ENCODE measurements around the gene STRBP.
"Not testable (repeated sequence)": the region's sequence is repeated elsewhere in the genome, so short reads cannot be mapped to it uniquely, and the experiment has no call there.

STRBP gene

GRCh38 chr9:123225995-123226394 is 42.4 kb downstream of the STRBP start:
- Histone ChIP-seq H3K27ac (ENCODE audit: low read depth, low read length) (no peak overlapping the region), H3K27me3 (ENCODE audit: insufficient read depth, low read length) (no peaks in the 10 kb centered on the region), H3K36me3 (ENCODE audit: insufficient read depth, low read length) (no peaks in the 10 kb centered on the region; the same call in 1 of the 2 replicates), H3K9me3 (ENCODE audit: insufficient read depth, low read depth, low read length) (no peaks in the 10 kb centered on the region), H3K9ac (ENCODE audit: low read depth, low read length) (no peak overlapping the region), H3K4me3 (ENCODE audit: low read length) (no peak overlapping the region), H3K4me1 (ENCODE audit: insufficient read depth, low read length) (peaks cover 30% of the 10 kb centered on the region)
- WGBS, result 93% methylated on average over 3 of the region's 4 CpGs

- no peak overlapping the region for H3K27ac ChIP-seq (ENCODE audit: low read depth, low read length)
- H3K9ac ChIP-seq (ENCODE audit: low read depth, low read length), result no peak overlapping the region
- H3K27me3 ChIP-seq (ENCODE audit: insufficient read depth, low read length), result no peaks in the 10 kb centered on the region
- no peak overlapping the region for H3K4me3 ChIP-seq (ENCODE audit: low read length)
- no peaks in the 10 kb centered on the region for H3K9me3 ChIP-seq (ENCODE audit: insufficient read depth, low read depth, low read length)
- 15% methylated on average over 4 of the region's 4 CpGs for WGBS
- no peaks in the 10 kb centered on the region; the same call in 1 of the 2 replicates for H3K36me3 ChIP-seq (ENCODE audit: insufficient read depth, low read length)
- H3K4me1 ChIP-seq (ENCODE audit: insufficient read depth, low read length), result peaks cover 32% of the 10 kb centered on the region
These were observed 43.0 kb downstream of the STRBP start for GRCh38 chr9:123225374-123225813.

- Histone ChIP-seq H3K9me3 (ENCODE audit: insufficient read depth, low read depth, low read length) (no peaks in the 10 kb centered on the region), H3K27ac (ENCODE audit: low read depth, low read length) (no peak overlapping the region), H3K36me3 (ENCODE audit: insufficient read depth, low read length) (no peaks in the 10 kb centered on the region; the same call in none of the 2 replicates), H3K9ac (ENCODE audit: low read depth, low read length) (no peak overlapping the region), H3K4me3 (ENCODE audit: low read length) (no peak overlapping the region), H3K27me3 (ENCODE audit: insufficient read depth, low read length) (no peaks in the 10 kb centered on the region), H3K4me1 (ENCODE audit: insufficient read depth, low read length) (peaks cover 30% of the 10 kb centered on the region)
- WGBS, result 94% methylated on average over 2 of the region's 2 CpGs
These were observed 48.3 kb downstream of the STRBP start for GRCh38 chr9:123220127-123220526.

GRCh38 chr9:123218831-123219230 is 49.6 kb downstream of the STRBP start:
- no peak overlapping the region for H3K9ac ChIP-seq (ENCODE audit: low read depth, low read length)
- no peaks in the 10 kb centered on the region for H3K9me3 ChIP-seq (ENCODE audit: insufficient read depth, low read depth, low read length)
- H3K4me3 ChIP-seq (ENCODE audit: low read length), result no peak overlapping the region
- H3K4me1 ChIP-seq (ENCODE audit: insufficient read depth, low read length), result peaks cover 20% of the 10 kb centered on the region
- 94% methylated on average over 2 of the region's 3 CpGs for WGBS
- H3K27me3 ChIP-seq (ENCODE audit: insufficient read depth, low read length), result no peaks in the 10 kb centered on the region
- no peak overlapping the region for H3K27ac ChIP-seq (ENCODE audit: low read depth, low read length)
- no peaks in the 10 kb centered on the region; the same call in 1 of the 2 replicates for H3K36me3 ChIP-seq (ENCODE audit: insufficient read depth, low read length)

GRCh38 chr9:123217128-123217654 is 51.2 kb downstream of the STRBP start:
- H3K36me3 ChIP-seq (ENCODE audit: insufficient read depth, low read length), result no peaks in the 10 kb centered on the region; the same call in 1 of the 2 replicates
- H3K27me3 ChIP-seq (ENCODE audit: insufficient read depth, low read length), result no peaks in the 10 kb centered on the region
- no peaks in the 10 kb centered on the region for H3K9me3 ChIP-seq (ENCODE audit: insufficient read depth, low read depth, low read length)
- 91% methylated on average over 1 of the region's 2 CpGs for WGBS
- H3K4me1 ChIP-seq (ENCODE audit: insufficient read depth, low read length), result peaks cover 19% of the 10 kb centered on the region
- no peak overlapping the region for H3K4me3 ChIP-seq (ENCODE audit: low read length)
- H3K27ac ChIP-seq (ENCODE audit: low read depth, low read length), result no peak overlapping the region
- H3K9ac ChIP-seq (ENCODE audit: low read depth, low read length), result no peak overlapping the region

- 96% methylated on average over 5 of the region's 5 CpGs for WGBS
- H3K9ac ChIP-seq (ENCODE audit: low read depth, low read length), result no peak overlapping the region
- H3K4me1 ChIP-seq (ENCODE audit: insufficient read depth, low read length), result peaks cover 17% of the 10 kb centered on the region
- H3K36me3 ChIP-seq (ENCODE audit: insufficient read depth, low read length), result no peaks in the 10 kb centered on the region; the same call in 1 of the 2 replicates
- H3K9me3 ChIP-seq (ENCODE audit: insufficient read depth, low read depth, low read length), result no peaks in the 10 kb centered on the region
- no peak overlapping the region for H3K4me3 ChIP-seq (ENCODE audit: low read length)
- no peak overlapping the region for H3K27ac ChIP-seq (ENCODE audit: low read depth, low read length)
- no peaks in the 10 kb centered on the region for H3K27me3 ChIP-seq (ENCODE audit: insufficient read depth, low read length)
These were observed 52.1 kb downstream of the STRBP start for GRCh38 chr9:123216251-123216797.

GRCh38 chr9:123211081-123211480 is 57.3 kb downstream of the STRBP start:
- Histone ChIP-seq H3K4me1 (ENCODE audit: insufficient read depth, low read length) (0 out of 2 replicates have a peak, but pooled peaks cover 4% of the 10 kb centered on the region), H3K9me3 (ENCODE audit: insufficient read depth, low read depth, low read length) (no peaks in the 10 kb centered on the region), H3K27ac (ENCODE audit: low read depth, low read length) (no peak overlapping the region), H3K9ac (ENCODE audit: low read depth, low read length) (no peak overlapping the region), H3K27me3 (ENCODE audit: insufficient read depth, low read length) (no peaks in the 10 kb centered on the region), H3K36me3 (ENCODE audit: insufficient read depth, low read length) (no peaks in the 10 kb centered on the region), H3K4me3 (ENCODE audit: low read length) (no peak overlapping the region)
- WGBS, result 93% methylated on average over 1 of the region's 3 CpGs

- Histone ChIP-seq H3K4me3 (ENCODE audit: low read length) (no peak overlapping the region), H3K27me3 (ENCODE audit: insufficient read depth, low read length) (no peaks in the 10 kb centered on the region), H3K27ac (ENCODE audit: low read depth, low read length) (no peak overlapping the region), H3K9me3 (ENCODE audit: insufficient read depth, low read depth, low read length) (no peaks in the 10 kb centered on the region), H3K36me3 (ENCODE audit: insufficient read depth, low read length) (no peaks in the 10 kb centered on the region), H3K4me1 (ENCODE audit: insufficient read depth, low read length) (no peaks in the 10 kb centered on the region), H3K9ac (ENCODE audit: low read depth, low read length) (no peak overlapping the region)
- WGBS, result 88% methylated on average over 1 of the region's 1 CpG
These were observed 59.7 kb downstream of the STRBP start for GRCh38 chr9:123208626-123209174.

- Histone ChIP-seq H3K36me3 (ENCODE audit: insufficient read depth, low read length) (no peaks in the 10 kb centered on the region), H3K4me3 (ENCODE audit: low read length) (no peak overlapping the region), H3K27ac (ENCODE audit: low read depth, low read length) (no peak overlapping the region), H3K9ac (ENCODE audit: low read depth, low read length) (no peak overlapping the region), H3K4me1 (ENCODE audit: insufficient read depth, low read length) (no peaks in the 10 kb centered on the region), H3K9me3 (ENCODE audit: insufficient read depth, low read depth, low read length) (no peaks in the 10 kb centered on the region), H3K27me3 (ENCODE audit: insufficient read depth, low read length) (no peaks in the 10 kb centered on the region)
- 98% methylated on average over 6 of the region's 6 CpGs for WGBS
These were observed 62.3 kb downstream of the STRBP start for GRCh38 chr9:123206065-123206464.

GRCh38 chr9:123201083-123201482 is 67.3 kb downstream of the STRBP start:
- no peaks in the 10 kb centered on the region for H3K4me1 ChIP-seq (ENCODE audit: insufficient read depth, low read length)
- no peaks in the 10 kb centered on the region for H3K27me3 ChIP-seq (ENCODE audit: insufficient read depth, low read length)
- H3K36me3 ChIP-seq (ENCODE audit: insufficient read depth, low read length), result no peaks in the 10 kb centered on the region
- H3K9ac ChIP-seq (ENCODE audit: low read depth, low read length), result no peak overlapping the region
- H3K9me3 ChIP-seq (ENCODE audit: insufficient read depth, low read depth, low read length), result no peaks in the 10 kb centered on the region
- H3K27ac ChIP-seq (ENCODE audit: low read depth, low read length), result no peak overlapping the region
- H3K4me3 ChIP-seq (ENCODE audit: low read length), result no peak overlapping the region
- 100% methylated on average over 2 of the region's 2 CpGs for WGBS

- not testable (repeated sequence) for H3K4me1 ChIP-seq (ENCODE audit: insufficient read depth, low read length)
These were observed 67.9 kb downstream of the STRBP start for GRCh38 chr9:123200469-123200868.

More at GRCh38 chr9:123200469-123200868, 67.9 kb downstream of the STRBP start:
- H3K4me3 ChIP-seq (ENCODE audit: low read length); H3K27ac ChIP-seq (ENCODE audit: low read depth, low read length); H3K36me3 ChIP-seq (ENCODE audit: insufficient read depth, low read length); H3K27me3 ChIP-seq (ENCODE audit: insufficient read depth, low read length); H3K9me3 ChIP-seq (ENCODE audit: insufficient read depth, low read depth, low read length); H3K9ac ChIP-seq (ENCODE audit: low read depth, low read length): not testable (repeated sequence)
- WGBS, result 94% methylated on average over 10 of the region's 13 CpGs
